Neural progenitor cell (in vitro differentiated cells): ENCODE results near the gene DNAJC1. TPM values are rescaled to one million over a fixed set of nuclear protein-coding genes. Genes with fewer than 3 reads are reported as not detected.
A peak's percentile ranks its signal among the peaks of the same experiment; 100 is the strongest.

Experiments used
- DNase-seq: peaks from one replicate; pipeline ENCODE4 v3.0.0-alpha.2; 2016; ENCODE audit warnings: low spot score
- H2AFZ ChIP-seq: fragments of 200-600 bp; sonication (generic); replicated peaks from 2 replicates; pipeline ENCODE4 v1.6.1; 2016; ENCODE audit warnings: antibody characterized with exemption
- H3F3A ChIP-seq: fragments of 200-600 bp; sonication (generic); 2 replicates; pipeline ENCODE4 v1.6.1; 2016; ENCODE audit warnings: antibody characterized with exemption, low read depth
- H3K27ac ChIP-seq: fragments of 200-600 bp; sonication (generic); 2 replicates; pipeline ENCODE4 v1.5.1; 2016; ENCODE audit warnings: mild to moderate bottlenecking
- H3K27me3 ChIP-seq: fragments of 200-600 bp; sonication (generic); 2 replicates; pipeline ENCODE4 v1.6.1; 2016; ENCODE audit warnings: mild to moderate bottlenecking, moderate library complexity
- H3K36me3 ChIP-seq: fragments of 200-600 bp; sonication (generic); 2 replicates; pipeline ENCODE4 v1.5.1; 2016
- H3K4me1 ChIP-seq: fragments of 200-600 bp; sonication (generic); 2 replicates; pipeline ENCODE4 v1.6.1; 2016; ENCODE audit warnings: mixed run types
- H3K4me2 ChIP-seq: fragments of 200-600 bp; sonication (generic); 2 replicates; pipeline ENCODE4 v1.6.1; 2016
- H3K4me3 ChIP-seq: fragments of 200-600 bp; sonication (generic); 2 replicates; pipeline ENCODE4 v1.5.1; 2016
- H3K79me2 ChIP-seq: fragments of 200-600 bp; sonication (generic); 2 replicates; pipeline ENCODE4 v1.6.1; 2016; ENCODE audit warnings: low read depth
- H3K9ac ChIP-seq: fragments of 200-600 bp; sonication (generic); 2 replicates; pipeline ENCODE4 v1.6.1; 2016
- H3K9me3 ChIP-seq: fragments of 200-600 bp; sonication (generic); 2 replicates; pipeline ENCODE4 v1.5.1; 2016; ENCODE audit warnings: low read depth
- H4K20me1 ChIP-seq: fragments of 200-600 bp; sonication (generic); 2 replicates; pipeline ENCODE4 v1.6.1; 2016; ENCODE audit warnings: low read depth
- H3K27ac Mint-ChIP-seq: 3 replicates; pipeline ENCODE4 v1.8.0; 2021; ENCODE audit warnings: mixed read lengths
- H3K27me3 Mint-ChIP-seq: 2 replicates; pipeline ENCODE4 v1.8.0; 2022; ENCODE audit warnings: low read depth, mild to moderate bottlenecking, inconsistent platforms, moderate library complexity, mixed read lengths; ENCODE audit not compliant: insufficient read depth
- H3K36me3 Mint-ChIP-seq: 3 replicates; pipeline ENCODE4 v1.8.0; 2021; ENCODE audit warnings: mixed read lengths
- H3K4me1 Mint-ChIP-seq: 3 replicates; pipeline ENCODE4 v1.8.0; 2021; ENCODE audit warnings: mixed read lengths
- H3K4me3 Mint-ChIP-seq: 3 replicates; pipeline ENCODE4 v1.8.0; 2021; ENCODE audit warnings: mild to moderate bottlenecking, moderate library complexity, mixed read lengths
- H3K9me3 Mint-ChIP-seq: 3 replicates; pipeline ENCODE4 v1.8.0; 2020; ENCODE audit warnings: mixed read lengths
- EZH2 ChIP-seq: fragments of 200-600 bp; sonication (generic); IDR thresholded peaks from 2 replicates; pipeline ENCODE4 v1.6.1; 2017; ENCODE audit warnings: antibody characterized with exemption, mild to moderate bottlenecking, moderate library complexity
- EZH2phosphoT487 ChIP-seq: fragments of 200-600 bp; sonication (generic); IDR thresholded peaks from 2 replicates; pipeline ENCODE4 v1.6.1; 2017; ENCODE audit warnings: antibody characterized with exemption
- total RNA-seq: library from RNA; depleted of rRNA; stranded (reverse); fragments of >200 nt; gene quantifications from 2 replicates; pipeline ENCODE4 v1.2.3, GENCODE V29; 2015; ENCODE audit warnings: low replicate concordance
- TF ChIP-seq, protein P1 (sequence below): fragments of 200-600 bp; sonication (generic); IDR thresholded peaks from 2 replicates; pipeline ENCODE4 v1.5.1; 2017; ENCODE audit warnings: antibody characterized with exemption, mild to moderate bottlenecking

Gene DNAJC1
- total RNA-seq, 1 donor from 2014 or later: 55.3 TPM

DNA sequence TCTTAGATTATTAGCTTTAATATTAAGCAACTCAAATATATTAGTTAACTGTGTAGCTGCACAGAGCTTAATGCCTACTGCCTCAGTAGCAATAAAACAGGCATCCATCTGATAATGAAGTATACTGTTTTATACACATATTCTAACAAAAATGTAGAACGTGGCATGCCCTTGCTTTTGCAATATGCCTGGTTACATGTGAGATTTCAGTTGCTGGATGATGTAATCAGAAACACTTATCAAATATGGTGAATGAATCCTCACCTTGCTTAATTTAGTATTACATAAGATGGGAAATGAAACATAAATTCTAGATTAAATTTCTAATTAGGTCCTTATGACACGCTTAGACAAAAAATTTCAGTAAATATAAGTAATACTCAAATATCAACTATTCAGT lies 8.0 kb downstream of the DNAJC1 start:
- H3K9me3 ChIP-seq: no peaks in the 10 kb centered on the region
- H3K36me3 ChIP-seq: no peaks in the 10 kb centered on the region
- H3K4me1 Mint-ChIP-seq: peaks cover 6% of the 10 kb centered on the region
- H3K4me3 ChIP-seq: no peak overlapping the region
- peaks cover 13% of the 10 kb centered on the region for H3K36me3 Mint-ChIP-seq
- H3K4me1 ChIP-seq: no peaks in the 10 kb centered on the region
- no peaks in the 10 kb centered on the region for H3K27me3 ChIP-seq
- peaks cover 3% of the 10 kb centered on the region for H3K27me3 Mint-ChIP-seq
- no peak overlapping the region for H3K4me3 Mint-ChIP-seq
- peaks cover 14% of the 10 kb centered on the region for H3K79me2 ChIP-seq
- H3K9me3 Mint-ChIP-seq: peaks cover 2% of the 10 kb centered on the region
- no peaks in the 10 kb centered on the region for H4K20me1 ChIP-seq
- no peak overlapping the region for H2AFZ ChIP-seq
- no peak overlapping the region for H3K27ac ChIP-seq
- H3K4me2 ChIP-seq: no peak overlapping the region
- H3F3A ChIP-seq: no peaks in the 10 kb centered on the region
- no peak overlapping the region for H3K27ac Mint-ChIP-seq
- TF ChIP-seq EZH2phosphoT487: no peak
- TF ChIP-seq, protein P1, sequence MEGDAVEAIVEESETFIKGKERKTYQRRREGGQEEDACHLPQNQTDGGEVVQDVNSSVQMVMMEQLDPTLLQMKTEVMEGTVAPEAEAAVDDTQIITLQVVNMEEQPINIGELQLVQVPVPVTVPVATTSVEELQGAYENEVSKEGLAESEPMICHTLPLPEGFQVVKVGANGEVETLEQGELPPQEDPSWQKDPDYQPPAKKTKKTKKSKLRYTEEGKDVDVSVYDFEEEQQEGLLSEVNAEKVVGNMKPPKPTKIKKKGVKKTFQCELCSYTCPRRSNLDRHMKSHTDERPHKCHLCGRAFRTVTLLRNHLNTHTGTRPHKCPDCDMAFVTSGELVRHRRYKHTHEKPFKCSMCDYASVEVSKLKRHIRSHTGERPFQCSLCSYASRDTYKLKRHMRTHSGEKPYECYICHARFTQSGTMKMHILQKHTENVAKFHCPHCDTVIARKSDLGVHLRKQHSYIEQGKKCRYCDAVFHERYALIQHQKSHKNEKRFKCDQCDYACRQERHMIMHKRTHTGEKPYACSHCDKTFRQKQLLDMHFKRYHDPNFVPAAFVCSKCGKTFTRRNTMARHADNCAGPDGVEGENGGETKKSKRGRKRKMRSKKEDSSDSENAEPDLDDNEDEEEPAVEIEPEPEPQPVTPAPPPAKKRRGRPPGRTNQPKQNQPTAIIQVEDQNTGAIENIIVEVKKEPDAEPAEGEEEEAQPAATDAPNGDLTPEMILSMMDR: no peak
- TF ChIP-seq EZH2: no peak
- H3K9ac ChIP-seq: no peak overlapping the region
- no peak for DNase-seq

DNA sequence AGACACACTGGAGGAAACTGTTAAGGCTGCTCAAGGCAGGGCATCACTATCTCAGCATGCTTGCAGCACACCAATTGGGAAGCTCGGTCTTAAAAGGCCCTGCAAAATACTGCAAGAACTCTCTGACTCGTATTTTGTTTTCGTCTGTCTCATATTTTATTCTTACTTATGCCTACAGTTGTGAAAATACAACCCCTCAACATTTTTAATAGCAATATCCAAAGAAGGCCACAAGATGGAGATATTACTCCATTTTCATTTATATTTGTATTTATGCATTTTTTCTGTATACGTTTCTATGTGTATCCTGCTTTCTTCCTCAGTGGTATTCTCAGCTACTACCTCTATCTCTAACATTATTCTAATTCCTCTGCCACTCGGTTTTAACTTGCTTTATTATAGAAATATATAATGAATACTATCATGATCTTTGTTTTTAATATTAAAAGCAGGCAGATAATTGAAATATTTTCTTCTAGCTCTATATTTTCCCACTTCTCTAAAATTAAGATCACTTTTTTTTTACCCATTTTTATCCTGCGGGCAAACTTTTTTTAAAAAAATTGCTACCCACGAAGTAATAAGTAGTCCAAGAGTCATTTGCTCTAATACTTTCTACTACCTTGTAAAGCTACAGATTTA lies 10.0 kb downstream of the DNAJC1 start:
- Mint-ChIP-seq H3K27ac (no peak overlapping the region), H3K36me3 (peaks cover 2% of the 10 kb centered on the region), H3K4me3 (no peak overlapping the region), H3K9me3 (no peaks in the 10 kb centered on the region), H3K27me3 (no peaks in the 10 kb centered on the region), H3K4me1 (peaks cover 5% of the 10 kb centered on the region)
- Histone ChIP-seq H4K20me1 (no peaks in the 10 kb centered on the region), H3K79me2 (peaks cover 6% of the 10 kb centered on the region), H3K36me3 (no peaks in the 10 kb centered on the region), H3K4me1 (peaks cover 4% of the 10 kb centered on the region), H3K27me3 (no peaks in the 10 kb centered on the region), H2AFZ (no peak overlapping the region), H3K9me3 (no peaks in the 10 kb centered on the region), H3K4me2 (no peak overlapping the region), H3K4me3 (no peak overlapping the region), H3K9ac (no peak overlapping the region), H3F3A (peaks cover 4% of the 10 kb centered on the region), H3K27ac (no peak overlapping the region)
- no peak for TF ChIP-seq EZH2phosphoT487
- TF ChIP-seq, protein P1: peak; percentile 65
- TF ChIP-seq EZH2: no peak
- no peak for DNase-seq

DNA sequence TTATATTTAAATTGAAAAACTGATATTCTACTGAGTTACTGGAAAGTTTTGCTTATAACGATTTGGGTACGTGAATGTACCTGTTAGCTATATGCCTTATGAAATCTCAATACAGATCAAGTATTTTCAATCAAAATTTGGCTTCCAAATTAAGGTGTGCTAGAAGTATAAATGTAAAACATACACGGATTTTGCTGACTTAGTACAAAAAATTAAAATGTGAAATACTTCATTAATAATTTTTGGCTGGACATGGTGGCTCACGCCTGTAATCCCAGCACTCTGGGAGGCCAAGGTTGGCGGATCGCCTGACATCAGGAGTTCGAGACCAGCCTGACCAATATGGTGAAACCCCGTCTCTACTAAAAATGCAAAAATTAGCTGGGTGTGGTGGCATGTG lies 11.7 kb downstream of the DNAJC1 start:
- no peaks in the 10 kb centered on the region for H3K27me3 ChIP-seq
- peaks cover 4% of the 10 kb centered on the region for H3F3A ChIP-seq
- no peaks in the 10 kb centered on the region for H3K9me3 Mint-ChIP-seq
- H3K4me1 ChIP-seq: peaks cover 4% of the 10 kb centered on the region
- H3K27me3 Mint-ChIP-seq: no peaks in the 10 kb centered on the region
- no peaks in the 10 kb centered on the region for H3K9me3 ChIP-seq
- TF ChIP-seq EZH2 (no peak), EZH2phosphoT487 (no peak)
- TF ChIP-seq, protein P1: no peak
- peaks cover 5% of the 10 kb centered on the region for H3K4me1 Mint-ChIP-seq
- H3K9ac ChIP-seq: no peak overlapping the region
- no peak overlapping the region for H3K27ac Mint-ChIP-seq
- no peak overlapping the region for H3K4me3 ChIP-seq
- DNase-seq: no peak
- H3K27ac ChIP-seq: no peak overlapping the region
- peaks cover 6% of the 10 kb centered on the region for H3K79me2 ChIP-seq
- no peak overlapping the region for H2AFZ ChIP-seq
- H4K20me1 ChIP-seq: no peaks in the 10 kb centered on the region
- H3K4me3 Mint-ChIP-seq: no peak overlapping the region
- H3K4me2 ChIP-seq: no peak overlapping the region
- no peaks in the 10 kb centered on the region for H3K36me3 ChIP-seq
- peaks cover 3% of the 10 kb centered on the region for H3K36me3 Mint-ChIP-seq
